HG02973 (cell line): ENCODE data around the gene GPR89A.
"Not testable (repeated sequence)": the region's sequence is repeated elsewhere in the genome, so short reads cannot be mapped to it uniquely, and the experiment has no call there.

Experiments used
- ATAC-seq: cut with Tn5 transposase; IDR thresholded peaks from one replicate; pipeline ENCODE4 v1.9.1; 2021; ENCODE audit warnings: moderate library complexity; ENCODE audit not compliant: unreplicated experiment

GPR89A gene

DNA sequence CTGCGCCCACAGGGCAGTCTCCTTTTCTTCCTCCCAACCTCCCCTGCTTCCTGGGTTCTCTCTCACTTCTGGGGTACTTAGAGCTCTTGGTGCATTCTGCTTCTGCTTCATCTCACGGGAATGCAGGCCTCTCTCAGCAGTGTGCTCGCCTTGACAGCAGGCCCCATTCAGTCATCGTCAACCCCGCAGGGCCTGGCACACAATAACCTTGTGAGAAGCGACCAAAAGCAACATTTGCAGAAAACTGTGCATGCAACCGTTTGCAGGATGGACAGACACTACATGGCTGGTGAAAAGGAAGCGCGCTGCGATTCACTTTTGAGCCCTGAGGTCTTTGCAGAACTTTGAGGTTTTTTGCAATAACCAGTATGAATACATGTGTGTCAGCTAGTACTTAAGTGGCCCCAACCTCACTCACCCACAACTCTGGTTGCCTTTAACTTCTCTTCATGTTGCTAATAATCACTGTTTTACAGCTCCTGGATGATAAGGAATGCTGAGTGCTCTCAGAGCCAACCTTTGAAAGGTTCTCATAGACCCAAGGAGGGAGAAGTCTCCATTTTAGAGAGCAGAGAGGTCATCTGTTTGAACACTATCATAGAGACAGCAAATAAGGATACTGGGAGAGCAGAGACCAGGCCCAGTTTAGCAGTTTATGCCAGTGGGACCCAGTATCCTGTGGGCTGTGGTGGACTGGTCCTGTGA is 109.0 kb downstream of the GPR89A start:
- ATAC-seq: no peak

DNA sequence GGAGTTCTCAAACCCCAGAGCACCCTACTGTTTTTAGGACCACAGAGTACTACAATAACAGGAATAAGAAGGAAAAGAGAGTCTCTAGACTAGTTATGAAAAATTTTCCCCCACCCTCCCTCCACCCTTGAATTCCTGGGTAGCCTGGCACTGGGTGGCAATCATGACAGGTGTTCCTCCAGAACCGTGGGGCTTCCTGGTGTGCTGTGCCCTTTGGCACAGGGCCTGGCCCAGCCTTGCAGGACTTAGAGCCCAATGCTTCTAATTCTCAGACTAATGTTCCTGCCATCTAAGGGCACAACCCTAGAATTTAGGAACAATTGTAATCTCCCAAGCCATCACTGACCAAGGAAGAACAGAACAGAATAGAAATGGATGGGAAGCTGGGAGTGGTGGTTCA is 110.0 kb downstream of the GPR89A start:
- no peak for ATAC-seq

DNA sequence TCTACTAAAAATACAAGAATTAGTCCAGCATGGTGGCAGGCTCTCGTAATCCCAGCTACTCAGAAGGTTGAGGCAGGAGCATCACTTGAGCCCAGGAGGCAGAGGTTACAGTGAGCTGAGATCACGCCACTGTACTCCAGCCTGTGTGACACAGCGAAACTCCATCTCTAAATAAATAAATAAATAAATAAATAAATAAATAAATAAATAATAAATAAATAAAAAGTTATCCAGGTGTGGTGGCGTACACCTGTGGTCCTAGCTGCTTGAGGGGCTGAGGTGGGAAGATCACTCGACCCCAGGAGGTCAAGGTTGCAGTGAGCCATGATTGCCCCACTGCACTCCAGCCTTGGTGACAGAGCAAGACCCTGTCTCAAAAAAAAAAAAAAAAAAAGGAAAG is 110.7 kb downstream of the GPR89A start:
- ATAC-seq: not testable (repeated sequence)

DNA sequence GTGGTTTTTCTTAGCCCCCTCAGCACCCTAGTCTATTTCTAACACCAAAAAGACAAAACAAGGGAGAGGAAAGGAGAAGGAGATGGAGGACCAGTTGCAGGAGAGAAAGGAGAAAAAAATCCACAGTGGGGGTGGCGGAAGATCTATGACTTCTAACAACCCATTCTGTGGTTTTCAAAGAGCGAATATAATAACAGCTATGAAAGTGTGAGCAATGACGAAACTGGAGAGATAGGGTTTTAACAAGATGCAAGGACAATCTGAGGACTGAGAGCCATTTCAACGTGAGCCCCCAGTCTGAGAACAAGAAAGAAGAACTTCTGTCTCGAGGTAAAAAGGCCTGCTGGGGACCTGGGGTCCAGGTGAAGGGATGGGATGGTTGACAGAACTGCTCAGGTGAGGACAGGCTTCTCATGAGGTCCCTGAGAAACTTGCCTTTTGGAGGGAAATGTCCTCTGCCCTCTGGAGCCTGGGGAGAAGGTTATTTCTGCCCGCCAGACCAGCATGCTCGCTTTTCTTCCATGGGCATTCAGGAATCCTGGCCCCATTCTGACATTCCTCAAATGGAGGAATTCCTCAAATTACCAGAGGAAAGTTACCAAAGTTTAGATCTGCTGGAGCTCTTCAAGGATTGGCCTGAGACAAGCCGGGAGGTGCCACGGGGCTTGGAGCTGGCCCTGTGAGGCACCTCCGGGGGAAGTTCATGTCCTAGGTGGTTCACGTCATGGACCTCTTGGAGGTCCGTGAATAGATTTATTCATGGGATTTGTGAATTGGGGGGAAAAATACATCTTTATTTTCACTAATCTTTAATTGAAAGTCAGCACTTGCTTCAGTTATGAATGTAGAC is 111.7 kb downstream of the GPR89A start, which contains the start of gene CD160:
Gene CD160, plus strand, starts transcription at position 270 of the 850 bp plus-strand sequence. CDS start 8,829 bp downstream, outside the sequence.
- ATAC-seq: no peak
